Measurements from ENCODE around the gene RBMS3.
"Not testable (repeated sequence)": the region's sequence is repeated elsewhere in the genome, so short reads cannot be mapped to it uniquely, and the experiment has no call there.

The RBMS3 gene

GRCh38 chr3:29440413-29441305 is 159.8 kb downstream of the RBMS3 start:
- no peak for FAIRE-seq

GRCh38 chr3:29441422-29441821 is 160.6 kb downstream of the RBMS3 start:
- no peak for FAIRE-seq

- FAIRE-seq = no peak
These were observed 167.2 kb downstream of the RBMS3 start for GRCh38 chr3:29447946-29448627.

- no peak for FAIRE-seq
These were observed 171.0 kb downstream of the RBMS3 start for GRCh38 chr3:29451920-29452319.

GRCh38 chr3:29452934-29453283 is 172.0 kb downstream of the RBMS3 start:
- FAIRE-seq = no peak

- no peak for FAIRE-seq
These were observed 172.6 kb downstream of the RBMS3 start for GRCh38 chr3:29453284-29454001.

GRCh38 chr3:29454161-29454611 is 173.3 kb downstream of the RBMS3 start:
- FAIRE-seq = no peak

- no peak for FAIRE-seq
These were observed 176.0 kb downstream of the RBMS3 start for GRCh38 chr3:29456901-29457300.

- FAIRE-seq = no peak
These were observed 182.4 kb downstream of the RBMS3 start for GRCh38 chr3:29463304-29463703.

GRCh38 chr3:29465836-29466235 is 185.0 kb downstream of the RBMS3 start:
- no peak for FAIRE-seq

- FAIRE-seq = no peak
These were observed 185.6 kb downstream of the RBMS3 start for GRCh38 chr3:29466442-29466841.

GRCh38 chr3:29468187-29468586 is 187.3 kb downstream of the RBMS3 start:
- no peak for FAIRE-seq

GRCh38 chr3:29473481-29474170 is 192.8 kb downstream of the RBMS3 start:
- not testable (repeated sequence) for FAIRE-seq

GRCh38 chr3:29475305-29475840 is 194.5 kb downstream of the RBMS3 start:
- no peak for FAIRE-seq

- FAIRE-seq = no peak
These were observed 195.0 kb downstream of the RBMS3 start for GRCh38 chr3:29475854-29476253.

- no peak for FAIRE-seq
These were observed 197.7 kb downstream of the RBMS3 start for GRCh38 chr3:29478611-29479010.

- FAIRE-seq = no peak
These were observed 200.4 kb downstream of the RBMS3 start for GRCh38 chr3:29481249-29481648.

- FAIRE-seq = no peak
These were observed 201.3 kb downstream of the RBMS3 start for GRCh38 chr3:29481969-29482767.

- no peak for FAIRE-seq
These were observed 203.8 kb downstream of the RBMS3 start for GRCh38 chr3:29484633-29485032.

- peak; percentile 58 for FAIRE-seq
These were observed 205.2 kb downstream of the RBMS3 start for GRCh38 chr3:29486096-29486495.

GRCh38 chr3:29486917-29487316 is 206.0 kb downstream of the RBMS3 start:
- FAIRE-seq = no peak

- FAIRE-seq = no peak
These were observed 208.1 kb downstream of the RBMS3 start for GRCh38 chr3:29488922-29489321.
